ENCODE measurements around the gene EPS8.

DNA sequence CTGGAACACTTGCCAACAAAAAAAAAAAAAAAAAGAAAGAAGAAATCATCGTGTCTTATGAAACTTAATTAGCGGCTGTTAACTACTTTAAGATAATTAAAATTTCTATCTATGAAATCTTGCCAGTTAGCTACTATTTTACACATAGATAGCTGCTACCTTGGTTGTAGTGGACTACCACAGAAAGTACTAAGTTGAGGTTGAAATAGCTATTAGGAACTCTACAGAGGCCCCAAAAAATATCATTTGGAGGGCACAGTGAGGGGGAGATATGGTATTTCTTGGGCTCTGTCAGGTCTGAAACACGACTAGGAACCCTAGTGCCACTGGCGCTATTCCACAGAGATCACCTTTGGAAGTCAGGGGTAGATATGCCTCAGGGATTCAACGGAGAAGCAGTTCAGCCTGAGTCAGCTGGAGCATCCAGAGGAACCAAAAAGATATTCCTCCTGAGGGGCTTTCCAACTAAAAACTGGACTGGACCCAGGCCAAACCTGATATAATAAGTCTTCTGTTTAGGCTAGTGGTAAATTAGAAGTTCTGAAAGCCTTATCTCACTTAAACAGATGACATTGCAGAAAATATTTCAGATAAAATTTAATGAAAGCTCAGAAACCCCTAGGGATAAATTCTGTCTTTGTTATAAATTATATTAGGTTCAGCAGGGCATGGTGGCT, 126.1 kb downstream of the EPS8 start:
- TF ChIP-seq, protein P1, sequence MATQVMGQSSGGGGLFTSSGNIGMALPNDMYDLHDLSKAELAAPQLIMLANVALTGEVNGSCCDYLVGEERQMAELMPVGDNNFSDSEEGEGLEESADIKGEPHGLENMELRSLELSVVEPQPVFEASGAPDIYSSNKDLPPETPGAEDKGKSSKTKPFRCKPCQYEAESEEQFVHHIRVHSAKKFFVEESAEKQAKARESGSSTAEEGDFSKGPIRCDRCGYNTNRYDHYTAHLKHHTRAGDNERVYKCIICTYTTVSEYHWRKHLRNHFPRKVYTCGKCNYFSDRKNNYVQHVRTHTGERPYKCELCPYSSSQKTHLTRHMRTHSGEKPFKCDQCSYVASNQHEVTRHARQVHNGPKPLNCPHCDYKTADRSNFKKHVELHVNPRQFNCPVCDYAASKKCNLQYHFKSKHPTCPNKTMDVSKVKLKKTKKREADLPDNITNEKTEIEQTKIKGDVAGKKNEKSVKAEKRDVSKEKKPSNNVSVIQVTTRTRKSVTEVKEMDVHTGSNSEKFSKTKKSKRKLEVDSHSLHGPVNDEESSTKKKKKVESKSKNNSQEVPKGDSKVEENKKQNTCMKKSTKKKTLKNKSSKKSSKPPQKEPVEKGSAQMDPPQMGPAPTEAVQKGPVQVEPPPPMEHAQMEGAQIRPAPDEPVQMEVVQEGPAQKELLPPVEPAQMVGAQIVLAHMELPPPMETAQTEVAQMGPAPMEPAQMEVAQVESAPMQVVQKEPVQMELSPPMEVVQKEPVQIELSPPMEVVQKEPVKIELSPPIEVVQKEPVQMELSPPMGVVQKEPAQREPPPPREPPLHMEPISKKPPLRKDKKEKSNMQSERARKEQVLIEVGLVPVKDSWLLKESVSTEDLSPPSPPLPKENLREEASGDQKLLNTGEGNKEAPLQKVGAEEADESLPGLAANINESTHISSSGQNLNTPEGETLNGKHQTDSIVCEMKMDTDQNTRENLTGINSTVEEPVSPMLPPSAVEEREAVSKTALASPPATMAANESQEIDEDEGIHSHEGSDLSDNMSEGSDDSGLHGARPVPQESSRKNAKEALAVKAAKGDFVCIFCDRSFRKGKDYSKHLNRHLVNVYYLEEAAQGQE (IDR thresholded peaks at IDR 0.05; ENCODE audit: insufficient read depth in 1 of 2, low read depth in 2 of 2, low read length in 2 of 2) = no peak
- TF ChIP-seq POLR2AphosphoS5 (IDR thresholded peaks at IDR 0.05; ENCODE audit: low read depth, low read length) (no peak), FOXP2 (optimal IDR thresholded peaks at IDR 0.05; ENCODE audit: borderline replicate concordance, extremely low read depth, extremely low read length, insufficient read depth) (no peak), TAF1 (IDR thresholded peaks at IDR 0.05; ENCODE audit: borderline replicate concordance, insufficient read depth, low read length) (no peak)

Data from PFSK-1 (cell line).